Muscle layer of colon (tissue), 2 donors: ENCODE data around the gene TRIM6.

ENCODE experiments used
- H3K27ac ChIP-seq: one replicate; pipeline ENCODE4 v1.7.0; 2013; ENCODE audit warnings: low read depth, mild to moderate bottlenecking, low read length, moderate library complexity
- H3K27me3 ChIP-seq, 2 donors: one replicate each; pipeline ENCODE4 v1.7.0; 2013; ENCODE audit warnings: low read length in 2 of 2, mild to moderate bottlenecking in 2 of 2; ENCODE audit not compliant: insufficient read depth in 2 of 2, control insufficient read depth in 1 of 2
- H3K36me3 ChIP-seq: one replicate; pipeline ENCODE4 v1.7.0; 2013; ENCODE audit warnings: mild to moderate bottlenecking, low read length; ENCODE audit not compliant: insufficient read depth
- H3K4me1 ChIP-seq: one replicate; pipeline ENCODE4 v1.7.0; 2013; ENCODE audit warnings: mild to moderate bottlenecking, low read length; ENCODE audit not compliant: insufficient read depth
- H3K4me3 ChIP-seq, 2 donors: one replicate each; pipeline ENCODE4 v1.7.0; 2013; ENCODE audit warnings: low read length in 2 of 2, low read depth in 1 of 2, mild to moderate bottlenecking in 1 of 2, moderate library complexity in 1 of 2
- H3K9ac ChIP-seq: one replicate; pipeline ENCODE4 v1.7.0; 2013; ENCODE audit warnings: low read length
- H3K9me3 ChIP-seq: one replicate; pipeline ENCODE4 v1.7.0; 2013; ENCODE audit warnings: mild to moderate bottlenecking, low read length
- donor health status: abdominal sarcoma.
- donor health status: Adenocarcinoma of cecum.

The TRIM6 gene

GRCh38 chr11:5596607-5597201, at the start of gene TRIM6:
TSS of gene TRIM6 (plus strand) at chr11:5596637. CDS start at chr11:5596898, 261 bp downstream.
- Histone ChIP-seq H3K36me3 (no peaks in the 10 kb centered on the region), H3K27ac (peak within 1 kb of the TSS; percentile 57), H3K9ac (peak within 1 kb of the TSS; percentile 49), H3K27me3 (no peaks in the 10 kb centered on the region), H3K9me3 (no peaks in the 10 kb centered on the region), H3K4me1 (peaks cover 33% of the 10 kb centered on the region), H3K4me3 (peak within 1 kb of the TSS; percentile 41 to 76)

- Histone ChIP-seq H3K36me3 (no peaks in the 10 kb centered on the region), H3K27me3 (no peaks in the 10 kb centered on the region), H3K4me3 (no peak overlapping the region), H3K9ac (no peak overlapping the region), H3K9me3 (no peaks in the 10 kb centered on the region), H3K4me1 (no peaks in the 10 kb centered on the region), H3K27ac (no peak overlapping the region)
Observed at GRCh38 chr11:5547982-5548381, 48.5 kb upstream of the TRIM6 start.

- Histone ChIP-seq H3K27me3 (no peaks in the 10 kb centered on the region), H3K9me3 (no peaks in the 10 kb centered on the region), H3K27ac (no peak within 1 kb of the TSS), H3K4me3 (no peak within 1 kb of the TSS), H3K9ac (no peak within 1 kb of the TSS), H3K36me3 (no peaks in the 10 kb centered on the region), H3K4me1 (no peaks in the 10 kb centered on the region)
Observed at GRCh38 chr11:5548440-5548839, 48.0 kb upstream of the TRIM6 start, which contains the start of gene OR52H1. TSS of gene OR52H1 (minus strand) at chr11:5548540. CDS start at chr11:5545505, 3,035 bp downstream.

- H3K4me3 ChIP-seq: no peak overlapping the region
- no peaks in the 10 kb centered on the region for H3K36me3 ChIP-seq
- no peak overlapping the region for H3K9ac ChIP-seq
- no peaks in the 10 kb centered on the region for H3K9me3 ChIP-seq
- H3K27ac ChIP-seq: no peak overlapping the region
- no peaks in the 10 kb centered on the region for H3K27me3 ChIP-seq
- no peaks in the 10 kb centered on the region for H3K4me1 ChIP-seq
Observed at GRCh38 chr11:5550440-5551095, 45.9 kb upstream of the TRIM6 start.

GRCh38 chr11:5553343-5553742, 43.1 kb upstream of the TRIM6 start:
- H3K27ac ChIP-seq: no peak overlapping the region
- H3K9me3 ChIP-seq: no peaks in the 10 kb centered on the region
- no peaks in the 10 kb centered on the region for H3K27me3 ChIP-seq
- H3K36me3 ChIP-seq: no peaks in the 10 kb centered on the region
- H3K4me1 ChIP-seq: no peaks in the 10 kb centered on the region
- H3K4me3 ChIP-seq: no peak overlapping the region
- no peak overlapping the region for H3K9ac ChIP-seq

- Histone ChIP-seq H3K36me3 (no peaks in the 10 kb centered on the region), H3K9me3 (no peaks in the 10 kb centered on the region), H3K27ac (no peak overlapping the region), H3K9ac (no peak overlapping the region), H3K4me3 (no peak overlapping the region), H3K4me1 (no peaks in the 10 kb centered on the region), H3K27me3 (no peaks in the 10 kb centered on the region)
Observed at GRCh38 chr11:5556596-5557188, 39.7 kb upstream of the TRIM6 start.

GRCh38 chr11:5557751-5558150, 38.7 kb upstream of the TRIM6 start:
- no peak overlapping the region for H3K27ac ChIP-seq
- no peak overlapping the region for H3K9ac ChIP-seq
- H3K4me3 ChIP-seq: no peak overlapping the region
- H3K9me3 ChIP-seq: no peaks in the 10 kb centered on the region
- H3K4me1 ChIP-seq: no peaks in the 10 kb centered on the region
- H3K27me3 ChIP-seq: no peaks in the 10 kb centered on the region
- no peaks in the 10 kb centered on the region for H3K36me3 ChIP-seq

- H3K9ac ChIP-seq: no peak overlapping the region
- no peaks in the 10 kb centered on the region for H3K9me3 ChIP-seq
- no peak overlapping the region for H3K4me3 ChIP-seq
- H3K27me3 ChIP-seq: no peaks in the 10 kb centered on the region
- no peak overlapping the region for H3K27ac ChIP-seq
- no peaks in the 10 kb centered on the region for H3K36me3 ChIP-seq
- no peaks in the 10 kb centered on the region for H3K4me1 ChIP-seq
Observed at GRCh38 chr11:5564259-5565019, 32.0 kb upstream of the TRIM6 start.

GRCh38 chr11:5574654-5575053, 21.8 kb upstream of the TRIM6 start:
- Histone ChIP-seq H3K27me3 (no peaks in the 10 kb centered on the region), H3K9me3 (no peaks in the 10 kb centered on the region), H3K36me3 (no peaks in the 10 kb centered on the region), H3K4me1 (no peaks in the 10 kb centered on the region), H3K27ac (no peak overlapping the region), H3K4me3 (no peak overlapping the region), H3K9ac (no peak overlapping the region)

- Histone ChIP-seq H3K9me3 (no peaks in the 10 kb centered on the region), H3K4me1 (no peaks in the 10 kb centered on the region), H3K27me3 (no peaks in the 10 kb centered on the region)
Observed at GRCh38 chr11:5575152-5575551, 21.3 kb upstream of the TRIM6 start.

GRCh38 chr11:5577101-5577500, 19.3 kb upstream of the TRIM6 start:
- Histone ChIP-seq H3K4me1 (no peaks in the 10 kb centered on the region), H3K27me3 (no peaks in the 10 kb centered on the region), H3K36me3 (no peaks in the 10 kb centered on the region), H3K27ac (no peak overlapping the region), H3K9ac (no peak overlapping the region), H3K4me3 (no peak overlapping the region), H3K9me3 (no peaks in the 10 kb centered on the region)

More at GRCh38 chr11:5575152-5575551, 21.3 kb upstream of the TRIM6 start:
- H3K36me3 ChIP-seq: no peaks in the 10 kb centered on the region
- no peak overlapping the region for H3K27ac ChIP-seq
- H3K4me3 ChIP-seq: no peak overlapping the region
- H3K9ac ChIP-seq: no peak overlapping the region
